ENCODE measurements around the gene DUSP1. TPM values are rescaled to one million over a fixed set of nuclear protein-coding genes. Genes with fewer than 3 reads are reported as not detected.
A peak's percentile ranks its signal among the peaks of the same experiment; 100 is the strongest.

The DUSP1 gene
- total and polyA plus RNA-seq, 9 of the 15 experiments (the other 6 are each of a cell fraction or from before 2014, with no cell fraction given) = 2.1 to 14.2 (median 8.5) TPM

DNA sequence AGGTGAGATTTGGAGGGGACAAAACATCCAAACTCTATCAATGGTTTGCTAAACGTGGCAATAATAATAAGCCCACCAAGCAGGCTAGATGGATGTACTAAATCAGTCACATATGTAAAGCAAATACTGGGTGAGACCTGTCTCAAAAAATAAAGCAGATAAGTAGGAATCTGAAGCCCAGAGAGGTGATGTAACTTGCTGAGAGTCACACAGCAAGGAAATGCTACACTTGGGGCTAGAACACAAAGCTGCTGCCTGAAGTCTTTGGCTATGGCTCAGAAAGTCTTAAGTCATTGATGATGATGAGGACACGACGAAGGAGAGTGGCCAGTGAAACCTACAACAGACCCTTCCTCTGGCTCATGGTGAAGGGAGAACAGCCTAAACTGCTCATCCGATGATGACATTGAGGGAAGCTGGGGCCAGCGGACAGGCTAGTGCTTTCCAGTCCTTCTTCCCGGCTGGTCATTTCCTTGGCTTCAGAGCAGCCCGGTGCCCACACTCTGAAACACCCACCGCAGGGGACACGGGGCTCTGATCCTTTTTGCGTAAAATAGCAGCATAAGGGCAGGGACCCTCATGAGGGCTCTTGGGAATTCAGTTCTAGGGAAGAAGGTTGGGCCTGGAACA lies 14.1 kb downstream of the DUSP1 start (continued):
- TF ChIP-seq ZNF551 (CRISPR knock-in tag; IDR thresholded peaks at IDR 0.05) = no peak
- TF ChIP-seq BCOR (IDR thresholded peaks at IDR 0.05) = 0 out of 2 replicates have a peak, but pooled peaks have one; percentile 35
- TF ChIP-seq ZFP36 (IDR thresholded peaks at IDR 0.05; ENCODE audit: low read depth, low read length, partially characterized antibody) = peak; percentile 57

DNA sequence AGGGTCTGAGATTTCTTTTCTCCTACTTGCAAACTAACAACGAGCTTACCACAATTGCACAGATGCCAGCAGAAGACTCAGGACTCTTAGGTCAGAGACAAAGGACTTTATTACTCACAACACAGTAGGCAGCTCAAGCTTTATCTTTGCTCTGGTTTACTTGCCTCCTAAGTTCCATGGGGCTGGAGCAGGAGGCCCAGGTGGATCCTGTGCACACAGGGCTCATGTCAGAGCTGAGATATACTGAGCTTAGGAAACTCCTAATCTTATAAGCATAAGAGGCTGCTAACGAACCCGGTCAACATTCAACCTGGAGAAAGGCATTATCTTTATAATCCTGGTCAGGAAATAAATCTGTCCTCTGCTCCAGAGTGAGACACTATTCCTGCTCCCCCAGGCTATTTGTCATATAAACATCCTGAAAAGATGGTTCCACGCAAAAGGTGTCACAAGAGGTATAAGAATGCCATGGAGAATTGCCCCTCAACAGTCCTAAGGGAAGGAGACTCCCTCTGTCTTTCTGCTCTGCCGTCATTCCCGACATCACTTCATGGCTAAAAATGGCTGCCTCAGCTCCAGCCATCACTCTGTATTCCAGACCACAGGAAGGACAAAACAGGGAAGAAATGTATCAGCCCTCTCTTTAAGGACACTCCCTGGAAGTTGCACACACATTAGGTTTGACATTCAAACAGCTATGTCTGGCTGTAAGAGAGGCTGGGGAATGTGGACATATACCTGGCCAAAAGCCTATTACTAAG lies 16.2 kb downstream of the DUSP1 start:
- no peak for FAIRE-seq
- ATAC-seq = no peak

More for the DNA sequence above, 16.2 kb downstream of the DUSP1 start:
- Histone ChIP-seq H3K4me1 (replicated peaks in 1 of 2; ENCODE audit: control insufficient read depth in 2 of 2, insufficient read depth in 2 of 2, low read length in 2 of 2) (peaks cover 10 to 12% of the 10 kb centered on the region in 2 experiments; a peak in 3 of 5 replicates), H3K79me2 (ENCODE audit: control insufficient read depth, insufficient read depth, low read length) (no peaks in the 10 kb centered on the region), H3K4me3 (no peak overlapping the region), H3K9me3 (replicated peaks; ENCODE audit: control insufficient read depth, insufficient read depth, low read depth, low read length) (no peaks in the 10 kb centered on the region), H4K20me1 (replicated peaks; ENCODE audit: control insufficient read depth, insufficient read depth, low read length) (no peaks in the 10 kb centered on the region), H3K27ac (ENCODE audit: extremely low read depth, low read depth, low read length) (no peak overlapping the region), H3K9me1 (ENCODE audit: control insufficient read depth, insufficient read depth, low read length) (no peaks in the 10 kb centered on the region), H3K4me2 (ENCODE audit: insufficient read depth, low read length) (no peak overlapping the region), H2AFZ (ENCODE audit: low read depth, low read length) (no peak overlapping the region), H3K36me3 (ENCODE audit: control insufficient read depth, insufficient read depth, low read length) (no peaks in the 10 kb centered on the region), H3K9ac (ENCODE audit: insufficient read depth in 1 of 2, low read depth in 2 of 2, low read length in 2 of 2) (no peak overlapping the region), H3K27me3 (ENCODE audit: control insufficient read depth in 2 of 2, insufficient read depth in 2 of 2, low read length in 2 of 2) (peaks cover 24 to 39% of the 10 kb centered on the region in 2 experiments)
- intact Hi-C loops (cut with micrococcal nuclease) (no loop called here), in situ Hi-C loops (cut with MboI) (no loop called here)
- 2% methylated on average over 6 of the region's 6 CpGs for WGBS (ENCODE audit: insufficient coverage, low coverage, missing lambda C conversion rate)
- DNase-seq (ENCODE audit: extremely low read depth in 1 of 4, low spot score in 3 of 4) = no peak
- ChIA-PET CTCF (ENCODE audit: low intra/inter-chr PET ratio) (no interaction called here), POLR2A (interaction anchor here (0.6 to 1.6 kb wide), 3 partner anchors 12 to 14 kb away, joined by 3 to 8 read pairs (median 4); no protein-coding TSS in a partner anchor)
- BruUV-seq (replicated peaks) = no TSS peak
- TF ChIP-seq RBM25 (IDR thresholded peaks at IDR 0.05; ENCODE audit: low read depth, low read length, severe bottlenecking) = peak; percentile 58
- TF ChIP-seq SMAD1 (IDR thresholded peaks at IDR 0.05; ENCODE audit: low read depth, low read length, partially characterized antibody) = no peak
